Measurements from ENCODE around the gene RPS4Y1.
"Not testable (repeated sequence)": the region's sequence is repeated elsewhere in the genome, so short reads cannot be mapped to it uniquely, and the experiment has no call there.

DNA sequence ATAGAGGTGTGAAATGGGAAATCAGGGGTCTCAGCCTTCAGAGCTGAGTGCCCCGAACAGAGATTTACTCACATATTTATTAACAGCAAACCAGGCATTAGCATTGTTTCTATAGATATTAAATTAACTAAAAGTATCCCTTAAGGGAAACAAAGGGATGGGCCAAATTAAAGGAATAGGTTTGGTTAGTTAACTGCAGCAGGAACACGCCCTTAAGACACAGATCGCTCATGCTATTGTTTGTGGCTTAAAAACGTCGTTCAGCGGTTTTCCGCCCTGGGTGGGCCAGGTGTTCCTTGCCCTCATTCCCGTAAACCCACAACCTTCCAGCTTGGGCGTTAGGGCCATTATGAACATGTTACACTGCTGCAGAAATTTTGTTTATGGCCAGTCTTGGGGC lies 30.8 kb downstream of the RPS4Y1 start:
- not testable (repeated sequence) for TF ChIP-seq RAD21 (IDR thresholded peaks at IDR 0.05; ENCODE audit: low read length); YY1 (IDR thresholded peaks at IDR 0.05; ENCODE audit: low read depth); POLR2AphosphoS5 (IDR thresholded peaks at IDR 0.05; ENCODE audit: low read depth, low read length); TEAD4 (IDR thresholded peaks at IDR 0.05; ENCODE audit: borderline replicate concordance, insufficient read depth); MEF2A (IDR thresholded peaks at IDR 0.05; ENCODE audit: borderline replicate concordance, low read depth)
- TF ChIP-seq, protein P1, sequence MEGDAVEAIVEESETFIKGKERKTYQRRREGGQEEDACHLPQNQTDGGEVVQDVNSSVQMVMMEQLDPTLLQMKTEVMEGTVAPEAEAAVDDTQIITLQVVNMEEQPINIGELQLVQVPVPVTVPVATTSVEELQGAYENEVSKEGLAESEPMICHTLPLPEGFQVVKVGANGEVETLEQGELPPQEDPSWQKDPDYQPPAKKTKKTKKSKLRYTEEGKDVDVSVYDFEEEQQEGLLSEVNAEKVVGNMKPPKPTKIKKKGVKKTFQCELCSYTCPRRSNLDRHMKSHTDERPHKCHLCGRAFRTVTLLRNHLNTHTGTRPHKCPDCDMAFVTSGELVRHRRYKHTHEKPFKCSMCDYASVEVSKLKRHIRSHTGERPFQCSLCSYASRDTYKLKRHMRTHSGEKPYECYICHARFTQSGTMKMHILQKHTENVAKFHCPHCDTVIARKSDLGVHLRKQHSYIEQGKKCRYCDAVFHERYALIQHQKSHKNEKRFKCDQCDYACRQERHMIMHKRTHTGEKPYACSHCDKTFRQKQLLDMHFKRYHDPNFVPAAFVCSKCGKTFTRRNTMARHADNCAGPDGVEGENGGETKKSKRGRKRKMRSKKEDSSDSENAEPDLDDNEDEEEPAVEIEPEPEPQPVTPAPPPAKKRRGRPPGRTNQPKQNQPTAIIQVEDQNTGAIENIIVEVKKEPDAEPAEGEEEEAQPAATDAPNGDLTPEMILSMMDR (IDR thresholded peaks at IDR 0.05) = not testable (repeated sequence)
